GM18526 (cell line): ENCODE results near the gene DYNLL1.

ENCODE experiments used
- POLR2A ChIP-seq: IDR thresholded peaks from 3 replicates; pipeline ENCODE4 v1.6.1; 2011; ENCODE audit not compliant: insufficient read length; ENCODE audit errors: extremely low read depth

The DYNLL1 gene

GRCh38 chr12:120490833-120491512, 4.9 kb upstream of the DYNLL1 start:
- no peak for TF ChIP-seq POLR2A

GRCh38 chr12:120495186-120495730, 655 bp upstream of the DYNLL1 start:
- no peak for TF ChIP-seq POLR2A

DNA sequence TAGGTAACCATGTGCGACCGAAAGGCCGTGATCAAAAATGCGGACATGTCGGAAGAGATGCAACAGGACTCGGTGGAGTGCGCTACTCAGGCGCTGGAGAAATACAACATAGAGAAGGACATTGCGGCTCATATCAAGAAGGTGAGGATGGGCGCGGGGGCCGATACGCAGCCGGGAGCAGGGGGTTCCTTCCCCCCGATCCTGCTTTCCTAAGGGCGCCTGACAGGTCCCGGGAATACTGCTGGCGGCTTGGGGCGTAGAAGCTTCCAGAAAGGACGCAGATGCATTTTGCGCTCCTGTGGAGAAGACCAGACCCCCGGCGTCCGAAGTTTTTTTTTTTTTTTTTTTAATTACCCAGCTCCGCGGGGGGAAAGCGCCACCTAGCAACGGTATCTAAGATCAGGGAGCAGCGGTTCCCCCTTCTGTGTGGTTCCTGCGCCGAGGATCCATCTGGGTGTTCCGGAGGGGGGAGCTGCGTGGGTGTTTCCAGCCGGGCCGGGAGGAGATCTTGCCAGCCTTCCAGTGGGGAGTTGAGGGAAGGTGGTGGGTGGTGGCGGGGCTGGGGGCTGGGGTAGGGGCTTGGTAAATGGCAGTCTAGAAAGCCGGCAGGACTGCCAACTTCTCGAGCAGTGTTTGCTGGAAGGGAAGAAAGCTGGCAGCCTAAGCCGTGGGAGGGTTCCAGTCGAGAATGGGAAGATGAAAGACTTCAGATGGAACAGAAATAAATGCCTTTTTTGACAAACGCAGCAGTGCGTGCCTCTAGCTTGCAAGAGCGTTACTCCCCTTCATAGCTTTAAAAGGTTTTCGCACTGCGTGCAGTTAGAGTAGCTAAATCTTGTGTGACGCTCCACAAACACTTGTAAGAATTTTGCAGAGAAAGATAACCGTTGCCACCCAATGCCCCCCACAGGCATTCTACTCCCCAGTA, 764 bp downstream of the DYNLL1 start:
- TF ChIP-seq POLR2A, result no peak

DNA sequence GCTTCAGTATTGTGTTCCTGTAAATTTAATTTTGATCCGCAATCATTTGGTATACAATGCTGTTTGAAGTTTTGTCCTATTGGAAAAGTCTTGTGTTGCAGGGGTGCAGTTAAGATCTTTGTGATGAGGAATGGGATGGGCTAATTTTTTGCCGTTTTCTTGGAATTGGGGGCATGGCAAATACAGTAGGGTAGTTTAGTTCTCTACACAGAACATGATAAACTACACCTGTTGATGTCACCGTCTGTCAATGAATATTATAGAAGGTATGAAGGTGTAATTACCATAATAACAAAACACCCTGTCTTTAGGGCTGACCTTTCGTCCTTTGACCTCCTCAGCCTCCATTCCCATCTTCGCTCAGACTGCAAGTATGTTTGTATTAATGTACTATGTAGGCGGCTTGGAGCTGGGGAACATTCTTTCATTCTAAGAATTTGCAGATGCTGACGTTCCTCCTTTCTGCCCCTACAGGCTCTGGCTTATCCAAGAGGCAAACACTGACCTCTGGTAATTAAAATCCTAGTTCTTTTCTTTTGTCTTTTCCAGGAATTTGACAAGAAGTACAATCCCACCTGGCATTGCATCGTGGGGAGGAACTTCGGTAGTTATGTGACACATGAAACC, 1.7 kb downstream of the DYNLL1 start:
- no peak for TF ChIP-seq POLR2A

DNA sequence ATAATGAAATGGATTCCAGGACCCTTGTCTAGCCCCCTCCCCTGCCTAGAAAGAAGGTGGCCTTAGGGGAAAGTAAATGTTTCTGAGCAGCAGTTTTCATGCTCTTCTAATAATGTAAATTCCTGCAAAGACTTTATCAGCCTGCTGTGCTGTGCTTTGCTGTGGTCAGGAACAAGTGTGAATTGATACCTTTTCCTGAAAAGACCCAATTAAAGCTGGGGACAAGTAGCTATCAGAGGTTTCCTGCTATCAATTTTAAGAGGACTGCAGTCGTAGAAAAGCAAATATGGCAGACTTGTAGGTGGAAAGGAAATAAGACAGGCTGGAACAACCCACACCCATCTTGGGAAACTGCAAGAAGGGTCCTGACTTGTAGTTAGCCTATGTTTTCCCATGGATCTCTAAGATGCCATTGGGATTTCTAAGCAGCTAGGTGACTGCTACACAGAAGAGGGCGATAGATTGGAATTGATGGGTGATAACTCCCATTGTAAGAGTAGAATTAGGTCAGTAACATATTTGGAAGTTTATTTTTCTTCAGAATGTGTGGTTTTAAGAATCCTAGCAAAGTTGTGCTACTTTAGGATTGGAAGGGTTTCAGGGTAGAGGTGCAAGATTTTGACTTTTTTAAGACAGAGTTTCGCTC, 3.1 kb downstream of the DYNLL1 start:
- TF ChIP-seq POLR2A, result no peak

GRCh38 chr12:120500581-120500980, 4.7 kb downstream of the DYNLL1 start:
- TF ChIP-seq POLR2A, result no peak

GRCh38 chr12:120504587-120504986, 8.7 kb downstream of the DYNLL1 start:
- TF ChIP-seq POLR2A, result no peak

GRCh38 chr12:120508537-120508936, 12.6 kb downstream of the DYNLL1 start:
- no peak for TF ChIP-seq POLR2A

GRCh38 chr12:120514002-120514401, 18.1 kb downstream of the DYNLL1 start:
- no peak for TF ChIP-seq POLR2A

DNA sequence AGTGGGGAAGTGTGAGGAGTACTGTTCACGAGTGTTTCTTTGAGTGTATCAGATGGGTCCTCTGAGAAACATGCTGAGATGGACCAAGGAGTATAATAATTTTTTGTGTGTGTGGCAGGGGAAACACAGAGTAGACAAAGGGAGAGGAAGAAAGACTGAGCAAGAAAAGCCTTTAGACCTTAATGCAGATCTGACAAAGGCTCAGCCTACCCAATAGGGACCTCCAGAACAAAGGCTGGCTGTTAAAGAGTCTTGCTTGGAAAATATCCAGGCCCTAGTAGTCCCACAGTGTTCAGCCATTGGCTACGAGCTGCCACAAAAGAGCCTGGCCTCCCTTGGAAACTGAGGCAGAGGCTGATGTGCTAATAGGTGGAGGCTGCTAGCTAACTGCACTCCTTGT, 19.6 kb downstream of the DYNLL1 start:
- TF ChIP-seq POLR2A, result no peak

GRCh38 chr12:120522568-120522967, 26.7 kb downstream of the DYNLL1 start:
- no peak for TF ChIP-seq POLR2A

DNA sequence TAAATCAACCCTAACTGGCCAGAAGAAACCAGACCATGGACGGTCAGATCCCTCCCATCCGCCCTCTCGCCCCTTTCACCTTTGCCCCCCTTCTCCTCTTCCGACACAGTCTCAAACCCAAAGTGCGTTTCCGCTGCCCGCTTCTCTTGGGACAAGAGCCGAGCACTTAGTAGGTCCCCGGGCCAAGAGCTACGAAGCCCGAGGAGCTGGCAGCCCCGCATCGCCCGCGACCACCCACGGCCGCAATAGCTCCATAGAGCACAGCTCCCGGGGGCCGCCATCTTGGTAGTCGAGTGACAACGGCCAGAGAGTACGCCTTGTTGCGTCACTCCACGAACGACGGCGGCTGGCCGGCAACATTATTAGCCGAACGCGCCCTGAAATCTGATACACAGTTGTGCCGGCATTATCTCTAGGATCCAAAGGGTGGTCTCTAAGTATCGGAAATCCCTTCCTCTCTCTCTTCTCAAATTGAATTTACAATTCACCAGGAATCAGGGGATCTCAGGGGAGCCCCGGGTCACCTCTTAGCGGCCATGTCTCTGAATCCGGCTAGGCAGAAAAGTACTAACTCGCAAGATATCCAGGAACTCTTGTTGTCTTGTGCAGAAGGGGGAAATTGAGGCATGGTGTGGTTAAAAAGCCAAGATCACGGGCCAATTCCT, 33.1 kb downstream of the DYNLL1 start, which contains the start of gene COQ5:
Gene COQ5 (minus strand): TSS at position 298 of the 665 bp plus-strand sequence. CDS start 17 bp downstream, at position 281.
- TF ChIP-seq POLR2A, result peak; percentile 89

DNA sequence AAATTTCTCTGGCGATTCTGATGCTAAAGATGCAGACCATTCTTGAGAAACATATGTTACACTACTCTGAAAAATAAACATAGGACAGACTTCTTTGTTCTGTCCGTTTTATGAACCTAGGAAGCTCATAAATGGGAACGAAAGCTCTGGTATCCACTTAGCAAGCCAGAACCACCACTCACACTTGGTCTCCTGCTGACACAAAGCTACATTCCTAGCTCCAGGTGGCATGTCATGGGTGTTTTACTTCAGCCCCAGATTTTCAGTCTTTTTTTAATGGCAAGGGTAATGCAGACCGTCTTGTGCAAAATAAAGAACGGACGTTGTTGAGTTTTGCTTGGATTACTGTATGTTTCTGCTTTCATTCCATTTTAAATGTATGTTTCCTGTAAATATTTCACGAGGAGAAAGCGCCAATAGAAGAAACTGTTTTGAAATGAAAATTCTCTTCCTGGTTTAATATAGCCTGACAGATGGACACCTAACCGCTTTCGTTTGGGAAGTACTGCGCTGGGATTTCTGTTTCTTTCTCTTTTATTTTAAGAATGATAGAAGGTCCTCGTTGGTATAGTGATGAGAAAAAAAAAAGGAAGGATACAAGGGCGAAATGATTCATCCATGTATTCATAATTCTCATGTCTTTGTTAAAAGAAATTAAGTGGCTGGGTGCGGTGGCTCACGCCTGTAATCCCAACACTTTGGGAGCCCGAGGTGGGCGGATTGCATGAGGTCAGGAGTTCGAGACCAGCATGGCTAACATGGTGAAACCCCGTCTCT, 33.9 kb downstream of the DYNLL1 start:
- TF ChIP-seq POLR2A, result no peak
